Common myeloid progenitor, CD34-positive (primary cell): ENCODE measurements around the gene CLRN3.

Experiments
- CTCF ChIA-PET: fragments of 350-600 bp; sonication (Branson Sonifier 250); formaldehyde crosslinking; loops from one replicate; lab custom pipeline; 2021; ENCODE audit warnings: antibody characterized with exemption; lab: Charles Lee
- POLR2A ChIA-PET: fragments of 350-600 bp; sonication (Branson Sonifier 250); formaldehyde crosslinking; loops from one replicate; lab custom pipeline; 2021; ENCODE audit warnings: antibody characterized with exemption; lab: Charles Lee
- DNase-seq, 3 donors: peaks; one replicate each; pipeline versions ENCODE4 v3.0.0 to v3.0.0-alpha.2; 2013
- H3K27ac ChIP-seq, 2 experiments: 1 replicate in 1 of 2; 2 replicates in 1 of 2; pipeline ENCODE4 v1.7.0; 2013; ENCODE audit warnings: inconsistent platforms in 2 of 2, low read length in 2 of 2, mild to moderate bottlenecking in 2 of 2, low read depth in 1 of 2, moderate library complexity in 1 of 2; ENCODE audit not compliant: severe bottlenecking in 2 of 2, insufficient read depth in 1 of 2, poor library complexity in 1 of 2
- H3K27me3 ChIP-seq, 5 experiments: replicated peaks in 2 of 5; 1 replicate in 3 of 5; 2 replicates in 2 of 5; pipeline versions ENCODE4 v1.6.1 to v1.7.0; 2013; ENCODE audit warnings: low read length in 4 of 5, mild to moderate bottlenecking in 2 of 5, moderate library complexity in 2 of 5, inconsistent platforms in 1 of 5; ENCODE audit not compliant: insufficient read depth in 5 of 5, control insufficient read depth in 4 of 5
- H3K36me3 ChIP-seq, 4 experiments: 1 replicate in 2 of 4; 2 replicates in 2 of 4; pipeline versions ENCODE4 v1.6.1 to v1.7.0; 2013; ENCODE audit warnings: low read length in 3 of 4, control low read depth in 1 of 4, mild to moderate bottlenecking in 1 of 4; ENCODE audit not compliant: control insufficient read depth in 4 of 4, insufficient read depth in 4 of 4
- H3K4me1 ChIP-seq, 4 experiments: 1 replicate in 3 of 4; 2 replicates in 1 of 4; pipeline versions ENCODE4 v1.6.1 to v1.7.1; 2013; ENCODE audit warnings: low read length in 3 of 4, mild to moderate bottlenecking in 3 of 4, control low read depth in 1 of 4, inconsistent platforms in 1 of 4, moderate library complexity in 1 of 4; ENCODE audit not compliant: control insufficient read depth in 4 of 4, insufficient read depth in 4 of 4; ENCODE audit errors: control extremely low read depth in 1 of 4
- H3K4me3 ChIP-seq, 7 experiments: 1 replicate in 4 of 7; 2 replicates in 3 of 7; pipeline versions ENCODE4 v1.5.1 to v1.7.0; 2013; ENCODE audit warnings: mild to moderate bottlenecking in 7 of 7, low read length in 6 of 7, moderate library complexity in 6 of 7, inconsistent platforms in 2 of 7, low read depth in 2 of 7, control low read depth in 1 of 7; ENCODE audit not compliant: insufficient read depth in 4 of 7, control insufficient read depth in 1 of 7; ENCODE audit errors: extremely low read depth in 1 of 7
- H3K9me3 ChIP-seq, 5 experiments: 1 replicate in 4 of 5; 2 replicates in 1 of 5; pipeline versions ENCODE4 v1.6.1 to v1.7.1; 2013; ENCODE audit warnings: low read length in 4 of 5, mild to moderate bottlenecking in 2 of 5, inconsistent platforms in 1 of 5, low read depth in 1 of 5, moderate library complexity in 1 of 5; ENCODE audit not compliant: control insufficient read depth in 4 of 5, insufficient read depth in 2 of 5; ENCODE audit errors: control extremely low read depth in 1 of 5
- WGBS: methylation state at CpG from one replicate; pipeline ENCODE4 v1.1.5; 2013; ENCODE audit not compliant: insufficient coverage; 5-methylcytosine and 5-hydroxymethylcytosine counted together

The CLRN3 gene

DNA sequence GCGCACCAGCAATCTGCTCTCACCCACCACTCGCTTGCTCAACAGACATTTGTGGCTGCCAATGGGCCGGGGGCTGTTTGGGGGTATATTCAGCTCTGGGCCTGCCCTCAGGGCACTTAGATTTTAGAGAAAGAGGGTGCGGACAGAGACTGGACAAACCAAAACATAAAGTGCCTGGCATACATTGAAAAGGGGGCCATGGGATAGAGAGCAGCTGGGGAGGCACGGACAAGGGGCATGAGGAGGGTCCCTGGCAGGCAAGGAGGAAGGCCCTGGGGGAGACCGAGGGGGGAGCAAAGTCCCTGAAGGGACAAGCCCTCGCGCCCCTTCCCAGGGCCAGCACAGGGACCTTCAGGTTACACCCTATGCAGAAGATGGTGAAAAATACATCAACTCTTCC lies 43.5 kb downstream of the CLRN3 start:
- Histone ChIP-seq H3K4me3 (no peak overlapping the region), H3K36me3 (no peaks in the 10 kb centered on the region), H3K4me1 (peaks cover 0 to 4% (median 1%) of the 10 kb centered on the region in 4 experiments), H3K9me3 (no peaks in the 10 kb centered on the region), H3K27ac (no peak overlapping the region), H3K27me3 (peaks cover 0 to 9% (median 6%) of the 10 kb centered on the region in 5 experiments)
- CTCF ChIA-PET = interaction anchor here (0.9 to 1.8 kb wide), 3 partner anchors 13 to 132 kb away, joined by 3 to 7 read pairs (median 3); no protein-coding TSS in a partner anchor
- 97% methylated on average over 3 of the region's 8 CpGs for WGBS
- DNase-seq = no peak
- POLR2A ChIA-PET = no interaction called here

DNA sequence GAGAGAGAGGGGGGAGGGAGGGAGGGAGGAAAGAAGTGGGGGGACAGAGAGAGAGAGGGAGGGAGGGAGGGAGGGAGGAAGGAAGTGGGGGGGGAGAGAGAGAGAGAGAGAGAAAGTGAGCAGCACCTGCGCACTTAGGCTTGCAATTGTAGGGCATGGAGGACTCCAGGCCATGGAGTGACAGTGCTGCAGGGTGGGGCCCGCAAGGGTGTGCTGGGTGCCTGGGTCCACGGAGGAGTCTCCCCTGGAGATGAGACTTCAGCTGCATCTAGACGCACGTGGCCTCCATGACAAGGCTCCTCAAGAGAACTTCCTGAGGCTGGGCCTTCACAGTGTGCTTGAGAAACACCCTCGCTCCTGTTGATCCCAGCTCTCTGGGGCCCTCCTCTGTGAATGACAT lies 44.5 kb downstream of the CLRN3 start:
- Histone ChIP-seq H3K4me3 (no peak overlapping the region), H3K27me3 (peaks cover 0 to 9% (median 4%) of the 10 kb centered on the region in 5 experiments), H3K36me3 (no peaks in the 10 kb centered on the region), H3K27ac (no peak overlapping the region), H3K4me1 (no peaks in the 10 kb centered on the region), H3K9me3 (no peaks in the 10 kb centered on the region)
- CTCF ChIA-PET = no interaction called here
- 92% methylated on average over 5 of the region's 6 CpGs for WGBS
- POLR2A ChIA-PET = no interaction called here
- no peak for DNase-seq

DNA sequence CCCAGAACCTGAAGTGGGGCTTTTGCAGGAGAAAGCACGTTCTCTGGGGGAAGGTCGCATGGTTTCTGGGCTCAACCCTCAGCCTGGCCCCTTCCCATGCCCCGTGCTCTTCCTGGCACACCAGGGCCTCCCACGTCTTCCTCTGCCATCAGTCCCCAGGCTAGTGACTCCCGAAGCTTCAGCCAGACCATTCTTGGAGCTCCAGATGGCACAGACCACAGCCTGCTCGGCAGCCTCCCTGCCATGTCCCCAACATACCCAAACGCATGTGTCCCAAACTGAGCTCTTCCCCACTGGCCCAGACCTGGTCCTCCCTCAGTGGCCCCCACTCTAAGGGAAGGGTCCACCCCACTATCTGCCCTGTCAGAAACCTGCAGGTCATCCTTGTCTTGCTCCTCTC lies 47.0 kb downstream of the CLRN3 start:
- H3K27me3 ChIP-seq = peaks cover 0 to 9% (median 5%) of the 10 kb centered on the region in 5 experiments
- H3K4me1 ChIP-seq = no peaks in the 10 kb centered on the region
- no peak overlapping the region for H3K27ac ChIP-seq
- H3K36me3 ChIP-seq = no peaks in the 10 kb centered on the region
- no peaks in the 10 kb centered on the region for H3K9me3 ChIP-seq
- ChIA-PET CTCF (interaction anchor here (1.0 to 2.9 kb wide), 3 partner anchors 8 to 10 kb away, joined by 3 to 9 read pairs (median 5); no protein-coding TSS in a partner anchor), POLR2A (no interaction called here)
- H3K4me3 ChIP-seq = no peak overlapping the region
- 61% methylated on average over 7 of the region's 7 CpGs for WGBS
- DNase-seq = no peak

DNA sequence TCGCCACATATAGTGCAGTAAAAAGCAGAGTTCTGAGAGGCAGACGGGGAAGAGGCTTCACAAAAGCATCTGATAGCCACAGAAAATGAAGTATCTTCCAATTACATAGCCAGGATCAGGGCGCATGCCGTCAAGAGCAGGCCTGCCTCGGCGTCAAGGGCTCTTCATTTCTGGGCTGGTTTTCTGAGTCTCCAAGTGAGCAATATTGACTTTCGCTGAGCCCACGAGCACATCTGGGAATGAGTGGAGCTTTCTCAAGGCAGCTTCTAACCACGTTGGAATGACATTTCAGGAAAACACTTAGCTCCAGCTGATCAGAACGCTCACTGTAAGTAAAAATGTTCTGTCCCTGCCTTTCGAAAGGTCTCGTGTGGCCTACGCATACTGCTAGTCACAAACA lies 51.9 kb downstream of the CLRN3 start:
- Histone ChIP-seq H3K4me3 (no peak overlapping the region), H3K9me3 (peaks cover 0 to 3% (median 0%) of the 10 kb centered on the region in 5 experiments), H3K36me3 (no peaks in the 10 kb centered on the region), H3K27me3 (peaks cover 0 to 13% (median 5%) of the 10 kb centered on the region in 5 experiments), H3K27ac (no peak overlapping the region), H3K4me1 (no peaks in the 10 kb centered on the region)
- POLR2A ChIA-PET = no interaction called here
- DNase-seq = no peak
- WGBS = 94% methylated on average over 13 of the region's 13 CpGs
- CTCF ChIA-PET = interaction anchor here (1.4 kb wide), 1 partner anchor 11 kb away, joined by 3 read pairs; no protein-coding TSS in a partner anchor

DNA sequence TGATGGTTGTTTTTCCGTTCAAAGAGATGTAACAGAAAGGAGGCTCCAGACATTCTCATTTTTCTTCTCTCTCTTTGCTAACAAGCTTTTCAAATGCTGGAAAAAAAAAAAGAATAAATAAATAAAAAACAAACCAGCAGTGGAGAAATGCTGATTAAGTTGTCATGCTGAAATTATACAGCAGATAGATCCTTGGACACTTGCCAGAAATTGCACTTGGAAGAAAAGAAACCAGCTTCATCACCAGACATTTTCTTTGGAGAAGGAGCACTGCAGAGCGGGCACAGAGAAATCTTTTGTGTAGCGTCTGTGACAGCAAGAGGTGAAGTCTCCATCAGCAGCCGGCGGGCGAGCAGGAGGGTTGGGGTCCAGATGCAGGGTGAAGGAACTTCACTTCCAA lies 55.8 kb downstream of the CLRN3 start:
- H3K27me3 ChIP-seq = peaks cover 0 to 9% (median 3%) of the 10 kb centered on the region in 5 experiments
- DNase-seq = peak in 1 of 3 donors; percentile 9
- H3K4me3 ChIP-seq = no peak overlapping the region
- no peak overlapping the region for H3K27ac ChIP-seq
- WGBS = 91% methylated on average over 5 of the region's 6 CpGs
- H3K36me3 ChIP-seq = no peaks in the 10 kb centered on the region
- H3K4me1 ChIP-seq = no peaks in the 10 kb centered on the region
- ChIA-PET POLR2A (no interaction called here), CTCF (interaction anchor here (1.0 to 1.3 kb wide), 3 partner anchors 9 to 13 kb away, joined by 3 read pairs; no protein-coding TSS in a partner anchor)
- peaks cover 0 to 3% (median 0%) of the 10 kb centered on the region in 5 experiments for H3K9me3 ChIP-seq

DNA sequence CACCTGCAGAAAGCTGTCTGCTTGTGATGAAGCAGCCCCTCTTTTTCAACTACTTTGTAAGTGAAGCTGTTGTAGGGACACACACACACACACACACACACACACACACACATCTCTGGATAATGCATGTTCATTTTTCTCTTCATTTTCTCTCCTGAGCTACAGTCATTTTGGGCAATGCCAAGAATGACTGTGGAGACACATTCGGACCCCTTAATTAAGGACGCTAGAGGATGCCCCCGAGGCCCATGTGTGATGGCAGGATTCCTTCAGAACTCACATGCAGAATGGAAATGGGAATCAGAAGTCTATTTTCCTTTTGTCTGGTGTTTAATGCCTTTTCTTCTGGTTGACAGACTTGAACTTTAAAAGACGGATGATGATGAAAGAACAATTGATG lies 56.6 kb downstream of the CLRN3 start:
- 91% methylated on average over 3 of the region's 4 CpGs for WGBS
- CTCF ChIA-PET = interaction anchor here (1.0 to 2.6 kb wide), 5 partner anchors 8 to 36 kb away, joined by 3 to 7 read pairs (median 3); no protein-coding TSS in a partner anchor
- POLR2A ChIA-PET = no interaction called here
- peaks cover 0 to 9% (median 3%) of the 10 kb centered on the region in 5 experiments for H3K27me3 ChIP-seq
- H3K4me3 ChIP-seq = no peak overlapping the region
- no peaks in the 10 kb centered on the region for H3K4me1 ChIP-seq
- H3K27ac ChIP-seq = no peak overlapping the region
- no peaks in the 10 kb centered on the region for H3K36me3 ChIP-seq
- peaks cover 0 to 3% (median 0%) of the 10 kb centered on the region in 5 experiments for H3K9me3 ChIP-seq
- no peak for DNase-seq

DNA sequence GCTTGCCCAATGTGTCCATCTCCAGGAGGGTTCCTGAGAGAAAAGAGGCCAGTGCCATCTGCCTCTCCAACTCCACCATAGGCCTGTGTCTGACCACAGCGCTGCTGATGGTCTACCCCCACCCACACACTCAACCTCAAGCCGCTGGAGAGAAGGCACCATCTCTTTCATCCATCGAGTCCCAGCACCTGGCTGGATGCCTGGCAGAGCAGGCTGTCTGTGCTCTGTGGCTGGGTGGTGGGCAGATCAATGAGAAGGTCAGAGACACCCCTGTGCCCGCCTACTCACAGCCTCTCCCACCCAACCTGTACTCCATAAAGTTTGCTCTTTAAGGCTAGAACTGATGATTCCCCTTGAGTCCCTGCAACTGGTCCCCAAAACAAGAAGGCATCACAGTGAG lies 58.0 kb downstream of the CLRN3 start:
- peaks cover 0 to 3% (median 0%) of the 10 kb centered on the region in 5 experiments for H3K9me3 ChIP-seq
- POLR2A ChIA-PET = no interaction called here
- CTCF ChIA-PET = interaction anchor here (1.0 to 2.6 kb wide), 3 partner anchors 11 to 38 kb away, joined by 3 to 7 read pairs (median 5); no protein-coding TSS in a partner anchor
- H3K4me3 ChIP-seq = no peak overlapping the region
- no peaks in the 10 kb centered on the region for H3K36me3 ChIP-seq
- no peak for DNase-seq
- peaks cover 0 to 9% (median 3%) of the 10 kb centered on the region in 5 experiments for H3K27me3 ChIP-seq
- 100% methylated on average over 3 of the region's 4 CpGs for WGBS
- no peak overlapping the region for H3K27ac ChIP-seq
- H3K4me1 ChIP-seq = no peaks in the 10 kb centered on the region
